ENCODE data around the gene CMTM7.
"Not testable (repeated sequence)": the region's sequence is repeated elsewhere in the genome, so short reads cannot be mapped to it uniquely, and the experiment has no call there.

Gene CMTM7

DNA sequence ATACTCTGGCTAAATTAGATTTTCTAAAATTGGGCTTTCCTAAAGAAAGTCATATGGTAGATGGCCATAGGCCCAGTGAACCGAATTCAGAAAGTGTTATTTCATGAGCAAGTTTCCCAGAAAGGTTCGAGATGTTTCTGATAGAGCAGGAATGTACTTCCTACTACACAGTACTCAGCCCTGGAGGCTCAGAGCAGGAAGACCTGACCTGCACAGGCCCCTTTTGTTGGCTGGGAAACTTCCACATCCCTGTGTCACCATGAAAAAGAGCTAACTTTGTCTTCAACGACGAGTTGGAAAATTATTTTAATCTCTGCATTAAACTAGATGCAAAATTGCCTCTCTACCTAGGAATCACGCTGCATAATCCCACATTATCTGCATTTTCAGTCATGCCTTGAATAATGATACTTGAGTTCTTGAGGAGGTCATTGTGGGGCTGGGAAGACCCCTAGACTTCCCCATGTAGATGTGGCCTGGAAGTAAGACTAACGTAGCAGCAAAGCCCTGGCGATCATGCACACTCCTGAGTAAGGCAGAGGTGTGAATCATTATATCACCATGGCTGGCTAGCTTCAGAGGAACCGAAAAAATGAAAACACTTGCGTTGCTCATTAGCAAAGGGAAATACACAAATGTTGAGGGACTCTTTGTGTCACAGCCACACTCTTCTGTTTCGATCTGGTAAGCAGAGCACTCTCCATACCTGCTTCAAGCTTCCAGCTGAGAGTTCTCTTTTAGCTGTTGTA, 47.1 kb downstream of the CMTM7 start:
- DNase-seq: no peak

GRCh38 chr3:32439421-32439820, 47.8 kb downstream of the CMTM7 start:
- DNase-seq: not testable (repeated sequence)

DNA sequence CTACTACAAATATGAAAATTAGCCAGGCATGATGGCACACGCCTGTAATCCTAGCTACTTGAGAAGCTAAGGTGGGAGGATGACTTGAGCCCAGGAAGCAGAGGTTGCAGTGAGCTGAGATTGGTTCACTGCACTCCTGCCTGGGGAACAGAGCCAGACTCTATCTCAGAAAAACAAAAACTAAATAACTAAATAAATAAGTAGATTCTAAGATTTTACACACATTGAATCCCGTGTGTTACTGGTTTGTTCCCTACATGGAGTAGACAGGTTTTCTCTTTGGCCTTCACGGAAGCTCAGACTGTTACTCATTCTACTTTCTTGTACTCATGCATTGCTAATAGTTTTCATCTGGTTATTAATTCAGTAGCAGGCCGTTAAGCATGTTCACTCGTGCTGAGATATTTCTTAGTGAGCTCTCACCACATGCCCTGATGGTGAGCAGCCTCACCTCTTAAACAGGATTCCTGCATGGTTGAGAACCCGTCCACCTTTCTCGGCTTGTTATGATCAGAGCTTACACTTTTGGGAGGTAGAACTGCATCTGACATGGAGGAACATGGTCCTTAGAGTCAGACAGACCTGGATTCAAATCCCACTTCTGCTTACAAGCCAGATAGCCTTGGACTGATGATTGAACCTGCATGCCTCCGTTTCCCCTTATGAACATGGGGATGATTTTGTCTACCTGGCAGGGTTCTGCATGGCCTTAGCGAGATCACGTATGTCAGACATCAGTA, 49.1 kb downstream of the CMTM7 start:
- no peak for DNase-seq

DNA sequence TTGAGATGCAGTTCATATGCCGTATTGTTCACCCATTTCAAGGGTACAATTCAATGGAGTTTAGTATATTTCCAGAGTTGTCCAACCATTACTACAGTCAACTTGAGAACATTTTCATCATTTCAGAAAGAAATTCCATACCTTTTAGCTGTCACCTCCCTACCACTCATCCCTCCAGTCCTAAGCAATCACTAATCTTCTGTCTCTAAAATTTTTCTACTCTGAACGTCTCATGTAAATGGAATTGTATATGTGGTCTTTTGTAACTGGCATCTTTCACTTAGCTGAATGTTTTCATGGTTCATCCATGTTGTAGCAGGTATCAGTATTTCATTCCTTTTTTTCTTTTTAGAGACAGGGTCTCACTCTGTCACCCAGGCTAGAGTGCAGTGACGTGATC, 51.1 kb downstream of the CMTM7 start:
- DNase-seq: no peak

DNA sequence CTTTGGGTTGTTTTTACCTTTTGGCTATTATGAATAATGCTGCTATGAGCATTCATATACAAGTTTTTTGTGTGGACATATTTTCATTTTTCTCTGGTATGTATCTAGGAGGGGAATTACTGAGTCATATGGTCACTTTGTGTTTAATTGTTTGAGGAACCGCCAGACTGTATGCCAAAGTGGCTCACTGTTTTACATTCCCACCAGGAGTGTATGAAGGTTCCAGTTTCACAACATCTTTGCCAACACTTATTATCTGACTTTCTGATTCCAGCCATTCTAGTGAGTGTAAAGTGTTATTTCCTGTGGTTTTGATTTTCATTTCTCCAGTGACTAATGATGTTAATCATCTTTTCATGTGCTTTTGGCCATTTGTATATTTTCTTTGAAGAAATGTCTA, 51.8 kb downstream of the CMTM7 start:
- no peak for DNase-seq

GRCh38 chr3:32447865-32448400, 56.3 kb downstream of the CMTM7 start:
- no peak for DNase-seq

- DNase-seq: peak; percentile 37
These were observed 57.2 kb downstream of the CMTM7 start for GRCh38 chr3:32448686-32449474.

- no peak for DNase-seq
These were observed 58.0 kb downstream of the CMTM7 start for GRCh38 chr3:32449691-32450090.

DNA sequence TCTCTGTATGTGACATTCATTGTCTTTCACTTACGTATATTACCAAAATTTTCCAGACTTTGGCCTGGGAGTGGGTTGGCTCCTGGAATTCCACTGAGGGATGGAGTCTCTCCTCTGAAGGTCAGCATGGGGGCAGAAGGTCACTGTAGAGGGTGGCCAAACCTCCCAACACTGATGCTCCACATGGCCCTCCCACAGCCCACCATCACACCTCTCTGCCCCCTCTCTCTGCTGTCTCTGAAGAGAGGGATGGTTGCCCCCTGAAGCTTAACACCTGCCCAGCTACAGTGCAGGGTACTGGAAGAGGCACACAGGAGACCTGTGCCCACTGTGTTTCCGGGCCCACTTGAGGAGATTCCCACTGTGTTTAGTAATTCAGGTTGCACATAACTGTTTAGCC, 58.8 kb downstream of the CMTM7 start:
- no peak for DNase-seq

GRCh38 chr3:32450992-32451659, 59.5 kb downstream of the CMTM7 start:
- DNase-seq: peak; percentile 25

GRCh38 chr3:32452009-32452408, 60.4 kb downstream of the CMTM7 start:
- peak; percentile 43 for DNase-seq

DNA sequence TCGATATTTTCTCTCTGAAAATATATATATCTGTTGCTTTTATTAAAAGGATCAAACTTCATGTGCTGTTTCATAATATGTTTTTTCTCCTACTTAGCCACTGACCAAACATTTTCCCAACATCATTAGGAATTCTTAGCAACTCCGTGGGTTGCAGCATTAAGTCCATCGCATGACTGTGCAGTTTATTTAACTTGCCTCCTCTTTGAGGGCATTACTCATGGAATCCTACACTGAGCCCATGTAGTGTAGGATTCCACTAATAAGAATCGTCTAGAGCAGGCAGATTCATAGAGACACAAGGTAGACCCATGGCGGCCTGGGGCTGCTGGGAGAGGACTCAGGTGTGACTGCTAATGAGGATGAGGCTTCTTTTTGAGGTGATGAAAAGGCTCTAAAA, 61.7 kb downstream of the CMTM7 start:
- DNase-seq: peak; percentile 16

- DNase-seq: peak; percentile 22
These were observed 62.5 kb downstream of the CMTM7 start for GRCh38 chr3:32454111-32454510.

DNA sequence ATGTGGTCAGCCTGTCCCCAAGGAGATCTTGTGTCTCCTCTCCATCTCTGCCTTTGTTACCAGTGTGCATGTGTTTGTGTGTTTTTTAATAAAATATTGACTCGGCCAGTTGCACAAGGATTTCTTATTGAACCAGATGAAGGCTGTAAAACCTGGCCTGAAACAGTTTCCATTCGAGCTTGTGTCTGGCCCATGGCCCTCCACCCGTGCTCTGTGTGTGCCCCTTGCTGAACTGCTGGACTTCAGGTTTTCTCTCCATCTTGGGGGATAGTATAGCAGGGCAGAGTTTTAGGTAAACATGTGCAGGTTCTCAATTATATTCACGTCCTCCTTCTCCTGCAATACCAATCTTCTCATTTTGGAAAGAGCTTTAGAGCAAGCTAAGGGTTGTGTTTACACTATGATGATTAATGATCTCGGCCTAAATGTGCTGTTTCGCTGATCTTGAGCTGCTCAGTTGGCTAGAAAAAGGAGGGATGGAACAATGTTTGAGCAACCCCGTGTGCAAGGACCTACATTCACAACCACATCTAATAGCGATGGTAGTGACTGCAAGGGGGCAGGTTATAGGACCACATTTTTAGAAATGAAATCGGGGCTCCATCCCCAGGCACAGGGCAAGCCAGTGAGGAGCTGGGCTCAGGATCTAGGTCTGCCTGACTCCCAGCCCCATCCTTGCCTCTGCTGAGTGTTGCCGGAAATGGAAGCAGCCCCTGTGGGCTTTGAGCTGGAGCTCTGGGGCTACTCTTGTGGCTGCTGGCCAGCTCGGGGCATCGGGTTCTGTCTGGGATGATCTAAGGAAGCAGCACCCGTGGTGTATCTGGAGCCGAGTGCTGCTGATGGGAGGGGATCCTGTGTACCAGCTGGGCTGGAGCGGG, 63.3 kb downstream of the CMTM7 start:
- DNase-seq: peak; percentile 28

GRCh38 chr3:32455609-32456428, 64.2 kb downstream of the CMTM7 start:
- peak; percentile 30 for DNase-seq

DNA sequence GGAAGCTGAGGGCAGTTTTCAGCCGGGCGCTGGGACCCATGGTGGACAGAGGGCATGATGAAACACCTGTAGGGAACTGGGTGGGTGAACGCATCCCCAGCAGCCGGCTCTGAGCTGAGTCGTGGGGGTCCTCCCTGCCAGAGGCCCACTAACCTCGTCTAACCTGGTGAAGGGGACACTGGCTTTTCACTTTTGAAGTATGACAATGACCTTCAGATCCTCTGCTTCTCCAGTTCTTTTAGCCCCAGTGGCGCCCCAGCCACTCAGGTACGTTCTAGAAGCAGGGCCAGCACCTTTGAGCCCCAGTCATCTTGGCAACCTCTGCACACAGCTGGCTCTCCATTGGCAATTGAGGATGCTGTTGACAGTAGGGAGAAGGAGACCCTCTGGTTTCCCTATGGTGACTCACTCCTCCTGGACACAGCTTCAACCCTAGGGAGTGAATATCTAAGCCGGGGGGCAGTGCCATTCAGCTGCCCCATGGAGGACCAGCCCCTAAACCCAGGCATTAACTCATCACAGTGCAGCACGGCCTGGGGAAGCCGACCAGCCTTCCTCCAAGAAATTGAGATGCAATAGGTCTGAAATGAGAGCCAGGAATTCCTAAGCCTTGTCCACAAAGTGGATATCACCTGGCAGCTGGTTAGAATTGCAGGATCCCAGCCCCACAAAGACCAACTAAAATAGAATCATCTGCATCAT, 64.9 kb downstream of the CMTM7 start:
- DNase-seq: peak; percentile 24

DNA sequence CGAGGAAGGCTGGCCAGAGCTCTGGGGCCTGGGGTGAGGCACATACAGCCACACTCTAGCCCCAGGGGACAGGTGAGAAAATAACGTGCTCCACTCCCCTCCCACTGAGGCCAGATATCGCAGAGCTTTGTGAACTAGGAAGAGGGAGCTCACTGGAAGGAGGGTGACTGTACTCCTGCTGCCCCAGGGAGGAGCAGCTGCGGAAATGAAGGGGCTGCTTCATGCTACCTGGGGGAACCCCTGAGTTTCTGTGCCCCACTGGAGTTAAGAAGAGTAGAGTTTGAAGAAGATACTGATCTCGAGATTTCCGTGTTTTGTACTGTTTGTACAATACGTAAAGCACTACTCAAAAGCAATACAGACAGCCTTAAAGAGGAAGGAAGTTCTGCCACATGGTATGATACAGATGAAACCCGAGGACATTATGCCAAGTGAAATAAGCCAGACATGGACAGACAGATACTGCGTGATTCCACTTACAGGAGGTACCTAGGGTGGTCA, 66.4 kb downstream of the CMTM7 start:
- DNase-seq: no peak

- no peak for DNase-seq
These were observed 67.8 kb downstream of the CMTM7 start for GRCh38 chr3:32459450-32459849.

DNA sequence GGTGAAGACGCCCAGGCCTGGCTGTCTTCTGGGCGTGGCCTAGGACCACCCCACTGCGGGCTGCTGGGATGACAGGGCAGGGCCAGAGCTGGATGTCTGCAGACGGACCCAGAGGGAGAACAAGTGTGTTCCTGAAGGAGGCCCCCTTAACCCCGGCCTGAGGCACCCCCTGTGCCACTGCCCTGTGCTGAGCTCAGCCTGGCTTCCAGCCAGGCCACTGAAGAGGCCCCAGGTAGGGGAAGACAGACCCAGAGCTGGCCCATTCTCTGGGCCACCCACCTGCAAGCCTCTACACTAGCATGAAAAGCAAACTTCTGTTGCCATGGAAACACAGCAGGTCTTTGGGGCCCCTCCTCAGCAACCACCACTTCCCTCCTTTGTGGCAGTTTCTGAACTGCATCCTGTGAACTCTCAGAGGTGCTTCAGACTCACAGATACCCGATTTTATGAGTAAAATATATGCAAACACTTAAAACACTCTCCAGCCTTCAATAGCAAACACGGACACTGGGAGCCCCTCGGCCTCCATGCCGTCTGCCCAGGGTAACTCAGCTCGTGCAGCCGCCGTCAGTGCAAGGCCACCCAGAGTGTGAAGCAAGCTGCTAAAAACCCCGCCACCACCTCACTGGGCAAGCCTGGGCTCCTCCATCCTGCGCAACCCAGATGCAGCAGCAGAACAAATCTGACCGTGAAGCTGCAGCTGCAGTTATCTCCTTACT, 68.5 kb downstream of the CMTM7 start:
- DNase-seq: no peak

All from right forelimb (tissue), 1 donor.